Subcutaneous adipose tissue (tissue), 4 donors: ENCODE data around the gene CACNA1E. TPM values are rescaled to one million over a fixed set of nuclear protein-coding genes. Genes with fewer than 3 reads are reported as not detected.

ENCODE experiments used
- total RNA-seq, 4 donors: library from RNA; depleted of rRNA; stranded (reverse); fragments of >200 nt; gene quantifications; one replicate each; pipeline ENCODE4 v1.1.0, GENCODE V29; 2016
- TF ChIP-seq, protein P1 (sequence below): fragments of 450-650 bp; IDR thresholded peaks from one replicate; pipeline ENCODE4 v1.5.1; 2016; ENCODE audit warnings: low read depth, mild to moderate bottlenecking, control low read depth, antibody characterized with exemption, moderate library complexity

The CACNA1E gene
- total RNA-seq, 4 donors from 2014 or later: 0.16 to 0.19 TPM; not detected in 2

DNA sequence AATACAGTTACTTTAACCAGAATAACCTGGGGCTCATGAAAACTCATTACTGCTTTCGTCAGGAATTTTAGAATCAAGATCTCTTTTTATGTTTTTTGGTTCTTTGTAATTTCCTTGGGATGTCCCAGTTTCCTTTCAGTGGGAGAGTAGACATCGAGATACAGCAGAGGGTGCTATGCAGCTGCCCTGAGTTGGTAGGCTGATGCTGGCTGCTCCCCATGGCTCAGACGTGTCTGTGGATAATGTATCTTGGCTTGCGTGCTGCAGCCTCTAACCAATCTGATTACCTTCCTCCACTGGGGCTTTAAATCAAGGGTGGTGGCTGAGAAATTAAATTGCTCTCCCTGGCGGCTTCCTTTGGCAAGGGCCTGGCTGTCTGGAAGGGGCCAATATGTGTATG, 253.7 kb downstream of the CACNA1E start:
- TF ChIP-seq, protein P1, sequence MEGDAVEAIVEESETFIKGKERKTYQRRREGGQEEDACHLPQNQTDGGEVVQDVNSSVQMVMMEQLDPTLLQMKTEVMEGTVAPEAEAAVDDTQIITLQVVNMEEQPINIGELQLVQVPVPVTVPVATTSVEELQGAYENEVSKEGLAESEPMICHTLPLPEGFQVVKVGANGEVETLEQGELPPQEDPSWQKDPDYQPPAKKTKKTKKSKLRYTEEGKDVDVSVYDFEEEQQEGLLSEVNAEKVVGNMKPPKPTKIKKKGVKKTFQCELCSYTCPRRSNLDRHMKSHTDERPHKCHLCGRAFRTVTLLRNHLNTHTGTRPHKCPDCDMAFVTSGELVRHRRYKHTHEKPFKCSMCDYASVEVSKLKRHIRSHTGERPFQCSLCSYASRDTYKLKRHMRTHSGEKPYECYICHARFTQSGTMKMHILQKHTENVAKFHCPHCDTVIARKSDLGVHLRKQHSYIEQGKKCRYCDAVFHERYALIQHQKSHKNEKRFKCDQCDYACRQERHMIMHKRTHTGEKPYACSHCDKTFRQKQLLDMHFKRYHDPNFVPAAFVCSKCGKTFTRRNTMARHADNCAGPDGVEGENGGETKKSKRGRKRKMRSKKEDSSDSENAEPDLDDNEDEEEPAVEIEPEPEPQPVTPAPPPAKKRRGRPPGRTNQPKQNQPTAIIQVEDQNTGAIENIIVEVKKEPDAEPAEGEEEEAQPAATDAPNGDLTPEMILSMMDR: no peak

DNA sequence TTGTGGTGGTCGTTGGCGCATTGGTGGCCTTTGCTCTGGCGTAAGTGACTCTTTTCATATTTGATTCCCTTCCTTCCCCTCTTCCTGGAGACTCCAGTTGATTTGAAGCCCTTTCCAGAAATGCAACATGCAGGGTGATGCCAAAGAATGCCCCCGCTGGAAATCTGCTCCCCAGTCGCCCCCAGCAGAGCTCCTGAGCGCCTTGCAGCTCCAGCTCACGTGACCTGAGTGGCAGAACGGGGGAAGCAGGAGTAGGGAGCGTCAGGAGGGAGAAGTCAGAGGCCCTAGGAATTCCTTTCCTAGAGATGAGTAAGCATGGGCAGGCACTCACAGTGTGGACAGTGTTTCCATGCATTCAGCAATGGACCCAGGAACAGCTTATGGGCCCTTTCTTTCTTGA, 255.9 kb downstream of the CACNA1E start:
- TF ChIP-seq, protein P1: no peak

DNA sequence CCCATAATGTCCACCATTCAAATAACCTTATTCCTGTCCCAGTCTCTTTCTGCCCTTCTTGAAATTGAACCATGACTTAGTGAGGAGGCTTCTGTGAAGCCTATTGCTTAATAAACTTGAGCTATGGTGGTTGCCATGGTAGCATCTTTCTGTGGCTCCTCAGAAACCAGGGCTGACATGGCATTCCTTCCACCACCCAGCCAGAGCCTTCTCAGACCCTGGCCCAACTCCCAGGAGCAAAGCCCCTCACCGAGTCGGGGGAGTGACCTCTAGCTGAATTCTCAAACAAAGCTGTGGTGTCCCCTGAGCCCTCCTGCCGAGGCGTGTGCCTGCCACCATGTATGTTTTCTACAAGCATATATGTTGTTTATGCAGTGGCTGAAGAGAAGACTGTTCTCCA, 259.1 kb downstream of the CACNA1E start:
- TF ChIP-seq, protein P1: no peak

DNA sequence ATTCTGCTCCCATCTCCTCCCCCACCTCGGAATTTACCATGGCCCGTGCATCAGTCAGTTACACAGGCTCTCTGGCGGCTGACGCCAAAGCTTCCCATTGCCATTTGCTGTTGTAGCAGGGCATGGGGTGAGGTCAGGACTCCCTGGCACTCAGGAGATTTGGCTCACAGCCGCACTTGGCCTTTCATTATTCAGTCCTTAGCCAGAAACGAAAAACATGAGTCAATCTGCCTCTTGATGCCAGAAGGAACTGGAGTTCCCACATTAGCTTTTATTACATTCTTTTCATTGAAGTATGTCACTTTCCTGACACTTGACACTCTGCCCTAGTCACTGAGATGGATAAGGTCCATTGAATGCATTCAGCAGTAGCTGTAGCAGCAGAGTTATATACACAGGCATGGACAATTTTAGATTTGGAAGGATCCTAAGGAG, 260.6 kb downstream of the CACNA1E start:
- TF ChIP-seq, protein P1: no peak

DNA sequence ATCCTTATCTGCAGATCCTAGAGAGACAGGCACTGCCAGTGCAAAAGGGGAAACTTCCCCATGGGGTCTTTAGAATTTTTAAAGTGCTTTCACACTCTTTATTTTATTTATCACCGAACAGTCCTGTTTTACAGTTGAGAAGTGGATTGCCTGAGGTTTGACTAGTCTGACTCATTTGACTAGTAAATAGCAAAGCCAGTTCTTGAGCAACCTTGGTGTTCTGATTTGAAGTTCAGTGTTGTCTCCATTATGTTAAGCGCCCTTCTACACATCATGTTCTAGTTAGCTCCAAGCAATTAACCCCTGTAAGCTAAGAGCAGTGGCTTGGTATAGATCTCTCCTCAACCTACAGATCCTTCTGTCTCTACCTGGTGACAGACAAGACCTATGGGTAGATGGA, 262.9 kb downstream of the CACNA1E start:
- TF ChIP-seq, protein P1: no peak

DNA sequence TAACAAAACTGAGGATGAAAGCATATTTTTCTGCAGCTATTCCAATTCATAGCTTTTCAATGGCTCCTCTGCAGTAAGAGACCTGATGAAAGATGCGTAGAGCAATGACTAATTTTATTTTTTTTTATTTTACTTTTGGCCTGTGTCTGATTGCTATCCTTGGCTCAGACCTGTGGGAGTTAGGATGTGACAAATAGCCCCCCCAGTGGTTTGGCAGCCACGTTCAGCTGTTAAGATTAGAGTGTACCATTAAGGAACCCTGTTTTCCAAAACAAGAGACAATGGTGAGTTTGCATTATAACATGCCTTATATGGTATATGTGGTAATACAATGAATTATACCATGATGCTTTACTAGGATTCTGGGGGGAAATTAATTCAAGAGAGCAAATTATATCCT, 264.7 kb downstream of the CACNA1E start:
- TF ChIP-seq, protein P1: no peak

DNA sequence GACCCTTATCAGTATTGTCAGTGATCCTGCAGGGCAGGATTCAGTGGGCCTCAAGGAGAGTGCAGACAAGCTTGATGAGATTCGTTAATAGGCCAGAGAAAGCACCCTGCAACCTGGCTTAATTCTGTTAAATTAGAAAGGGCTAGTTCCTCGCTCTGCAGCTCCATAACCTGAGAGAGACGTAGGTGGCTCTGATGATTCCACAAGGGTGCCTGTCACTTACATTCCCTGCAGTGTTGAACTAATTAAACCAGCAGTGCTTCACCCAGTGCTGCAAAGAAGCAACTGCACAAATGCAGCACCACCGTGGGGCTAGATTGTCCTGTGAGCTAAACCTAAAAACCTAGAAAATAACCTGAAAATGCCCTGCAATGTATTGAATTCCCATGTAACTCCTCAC, 270.8 kb downstream of the CACNA1E start:
- TF ChIP-seq, protein P1: no peak
